Activated T-cell treated with anti-CD3 and anti-CD28 coated beads for 4 hours (primary cell): ENCODE data around the gene MB.

ENCODE experiments used
- DNase-seq: peaks from one replicate; pipeline ENCODE4 v3.0.0-alpha.2; 2020

MB gene

GRCh38 chr22:35569916-35570315 lies 47.2 kb downstream of the MB start:
- no peak for DNase-seq

DNA sequence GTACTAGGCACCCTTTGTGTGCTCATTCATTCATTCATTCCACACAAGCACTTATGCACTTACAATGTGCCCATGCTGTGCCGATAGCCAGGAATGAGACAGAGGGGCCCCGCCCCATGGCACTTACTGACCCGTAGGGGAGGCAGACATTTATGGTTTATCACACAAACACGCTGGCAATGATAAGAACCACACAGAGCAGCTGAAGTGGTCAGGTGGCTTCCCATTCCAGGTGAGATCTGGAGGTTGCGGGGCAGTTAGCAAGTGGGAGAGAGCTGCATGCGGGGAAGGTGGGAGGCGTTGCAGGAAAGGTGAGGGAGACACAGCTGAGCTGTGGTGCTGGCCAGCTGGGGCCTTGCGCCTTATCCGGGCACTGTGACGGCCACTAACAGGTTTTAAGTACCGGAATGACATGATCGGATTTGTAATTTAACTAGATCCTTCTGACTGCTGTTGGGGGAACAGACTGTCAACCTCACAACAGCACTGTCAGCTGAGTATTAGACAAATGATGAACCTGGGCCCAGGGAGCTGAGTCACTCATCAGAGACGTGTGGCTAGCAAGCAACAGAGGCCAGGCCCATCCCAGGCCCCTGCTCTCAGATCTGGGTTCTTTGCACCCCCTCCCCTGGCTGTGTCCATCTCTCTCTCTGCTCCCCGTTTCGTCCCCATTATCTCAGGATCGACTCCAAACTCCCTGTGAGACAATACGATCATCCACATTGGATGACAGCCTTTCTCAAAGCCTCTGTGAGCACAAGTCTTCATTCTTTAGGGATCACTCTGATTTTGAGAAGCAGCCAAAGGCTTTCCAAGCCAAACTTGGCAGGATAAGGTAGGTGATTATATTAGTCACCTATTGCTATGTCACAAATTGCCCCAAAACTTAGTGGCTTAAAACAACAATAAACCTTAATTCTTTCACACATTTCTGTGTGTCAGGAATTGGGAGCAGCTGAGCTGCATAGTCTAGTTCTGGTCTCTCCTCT lies 48.1 kb downstream of the MB start:
- no peak for DNase-seq

DNA sequence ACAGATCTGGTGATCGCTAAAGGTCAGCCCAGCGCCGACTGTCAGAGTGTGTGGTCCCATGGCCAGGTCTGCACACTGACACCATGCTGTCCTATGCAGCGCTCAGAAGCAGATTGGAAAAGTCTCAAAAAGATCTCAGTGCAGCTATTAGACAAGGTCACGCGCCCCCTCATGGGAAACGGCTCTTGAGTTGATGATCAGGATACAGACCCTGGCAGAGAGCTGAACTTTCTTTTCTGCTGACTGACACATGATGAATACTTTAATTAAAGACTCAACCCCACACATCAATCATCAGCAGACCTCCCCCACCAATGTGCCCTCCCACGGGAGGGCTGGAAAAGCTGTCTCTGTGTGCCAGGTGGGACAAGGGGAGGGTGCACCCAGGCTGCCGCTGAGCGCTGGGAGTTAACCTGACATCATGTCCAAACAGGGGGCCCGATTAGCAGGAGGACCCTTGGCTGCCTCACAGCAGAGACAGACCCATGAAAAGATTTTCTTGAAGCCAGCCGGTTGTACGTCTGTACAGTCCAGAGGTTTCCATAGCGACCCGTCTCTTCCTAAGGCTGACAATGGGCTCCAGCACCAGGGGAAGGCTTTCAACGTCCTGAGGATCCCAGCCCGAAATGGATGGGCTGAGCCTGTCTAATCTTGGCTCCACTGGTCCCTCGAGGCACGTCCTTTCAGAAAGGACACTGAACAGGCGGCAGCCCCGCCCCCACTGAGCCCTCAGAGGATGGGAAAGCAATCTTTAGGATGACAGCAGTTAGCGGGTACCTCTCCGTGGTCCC lies 49.6 kb downstream of the MB start:
- no peak for DNase-seq

DNA sequence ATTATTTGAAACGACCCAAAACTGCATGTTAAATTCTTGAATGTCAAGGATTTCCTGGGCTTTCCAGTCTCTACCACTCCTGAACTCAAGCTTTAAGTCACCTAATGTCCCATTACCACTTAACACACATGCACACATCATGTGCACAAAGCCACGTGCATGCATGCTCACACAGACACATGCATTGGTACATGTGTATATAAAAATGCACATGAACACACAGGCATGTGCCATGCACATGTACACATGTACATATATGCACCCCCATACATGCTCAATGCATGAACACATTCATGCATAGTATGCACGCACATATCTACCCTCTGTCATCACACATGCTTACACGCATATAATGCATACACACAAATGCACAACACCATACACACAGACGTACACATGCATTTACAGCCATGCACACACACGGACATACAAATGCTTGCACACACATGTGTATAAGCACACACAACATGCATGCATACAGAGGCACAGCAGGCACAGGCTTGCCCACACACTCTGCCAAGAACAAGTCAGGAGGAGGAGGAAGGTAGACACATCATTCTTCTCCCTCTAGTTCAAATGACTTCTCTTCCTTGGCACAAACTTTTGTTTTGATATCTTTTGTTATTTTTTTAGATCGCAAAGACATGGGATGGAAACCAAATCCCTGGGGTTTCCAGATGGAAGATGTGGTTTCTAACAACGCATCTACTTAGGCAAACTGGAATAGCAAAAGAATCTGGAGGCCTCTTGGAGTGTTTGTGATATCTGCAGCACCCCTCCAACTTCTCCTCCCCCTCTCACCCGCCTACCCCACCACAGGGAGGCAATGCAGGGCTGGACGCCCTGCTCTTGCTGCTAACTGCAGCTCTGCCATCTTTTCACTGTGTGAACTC lies 51.9 kb downstream of the MB start:
- DNase-seq: no peak

DNA sequence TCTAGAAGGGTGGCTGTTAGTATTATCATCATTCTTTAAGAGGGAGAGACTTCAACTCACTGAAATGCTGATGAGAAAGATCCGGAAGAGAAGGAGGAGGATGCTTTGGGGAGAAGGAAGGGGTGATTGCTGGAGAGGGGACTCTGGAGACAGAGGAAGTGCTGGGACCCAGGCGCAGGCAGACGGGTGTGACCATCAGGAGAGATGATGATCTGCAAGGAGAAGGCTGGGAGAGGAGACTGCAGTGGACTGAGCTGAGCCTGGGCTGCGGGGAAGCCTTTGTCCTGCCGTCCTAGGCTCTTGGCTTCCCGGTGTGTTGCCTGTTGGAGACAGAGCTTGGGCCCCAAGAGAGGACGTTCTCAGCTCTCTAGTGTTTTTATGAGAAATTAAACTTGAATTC lies 53.9 kb downstream of the MB start:
- no peak for DNase-seq

GRCh38 chr22:35561796-35562526 lies 55.2 kb downstream of the MB start:
- DNase-seq: no peak

GRCh38 chr22:35560824-35561223 lies 56.3 kb downstream of the MB start:
- DNase-seq: no peak

- no peak for DNase-seq
These were observed 56.8 kb downstream of the MB start for GRCh38 chr22:35560366-35560765.

DNA sequence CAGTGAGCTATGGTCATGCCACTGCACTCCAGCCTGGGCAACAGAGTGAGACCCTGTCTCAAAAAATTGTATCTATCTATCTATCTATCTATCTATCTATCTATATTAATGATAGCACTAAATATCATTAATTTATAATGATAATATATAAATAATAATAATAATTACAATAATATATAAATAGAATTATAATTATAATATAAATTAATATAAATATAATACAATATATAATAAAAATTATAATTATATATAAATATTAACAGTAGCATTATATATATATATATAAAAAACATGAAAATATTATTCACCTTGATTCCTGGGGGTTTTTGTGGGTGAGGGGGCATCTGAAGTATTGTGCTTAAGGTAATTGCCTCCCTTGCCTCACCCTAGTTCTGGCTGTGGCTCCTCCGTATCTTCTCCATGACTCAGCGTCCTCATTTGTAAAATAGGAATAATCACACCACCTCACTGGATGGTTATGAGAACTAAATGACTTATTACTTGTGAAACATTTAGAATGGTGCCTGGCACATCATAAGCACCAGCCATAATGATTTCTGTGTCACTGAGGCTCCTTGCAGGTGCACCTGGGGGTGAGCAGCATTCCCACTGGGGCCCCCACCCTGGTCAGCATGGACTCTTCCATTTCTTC lies 57.6 kb downstream of the MB start:
- no peak for DNase-seq

GRCh38 chr22:35558719-35559118 lies 58.4 kb downstream of the MB start:
- no peak for DNase-seq

GRCh38 chr22:35558031-35558430 lies 59.1 kb downstream of the MB start:
- no peak for DNase-seq
